Measurements from ENCODE around the gene AUTS2.

DNA sequence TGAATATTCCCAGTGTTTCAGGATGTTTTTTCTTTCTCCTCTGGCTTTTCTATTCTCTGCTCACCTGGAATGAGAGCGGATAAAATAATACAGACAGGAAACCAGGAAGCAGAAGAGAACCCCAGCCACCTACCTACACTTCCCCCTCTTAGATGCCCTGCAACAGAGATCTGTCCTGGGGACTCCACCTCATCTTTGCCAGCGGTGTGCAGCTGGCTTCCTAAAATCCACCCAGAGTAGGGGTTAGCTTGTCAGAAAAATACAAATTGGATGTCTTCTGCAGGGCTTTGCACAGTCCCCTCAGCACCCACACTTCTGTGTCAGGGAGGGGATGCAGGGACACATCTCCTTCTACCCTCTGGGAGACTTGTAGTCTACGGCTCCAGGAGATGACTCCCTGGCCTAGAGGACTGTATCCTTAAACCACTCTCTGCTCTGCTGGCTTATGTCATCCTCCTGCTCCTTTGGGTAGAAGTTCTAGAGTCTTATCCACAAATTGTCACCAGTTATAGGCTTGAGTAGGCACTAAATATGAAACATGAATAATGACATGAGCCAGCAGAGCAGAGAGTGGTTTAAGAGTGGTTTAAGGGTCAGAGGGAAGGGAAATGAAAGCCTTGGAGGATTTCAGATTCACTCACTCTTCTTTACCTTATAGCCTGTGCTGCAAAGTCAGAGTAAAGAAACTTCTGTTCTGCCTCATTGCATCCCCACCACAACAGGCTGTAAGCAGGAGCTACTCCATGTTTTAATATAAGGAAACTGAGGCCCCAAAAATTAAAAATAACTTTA lies 749.4 kb downstream of the AUTS2 start:
- TF ChIP-seq, protein P1, sequence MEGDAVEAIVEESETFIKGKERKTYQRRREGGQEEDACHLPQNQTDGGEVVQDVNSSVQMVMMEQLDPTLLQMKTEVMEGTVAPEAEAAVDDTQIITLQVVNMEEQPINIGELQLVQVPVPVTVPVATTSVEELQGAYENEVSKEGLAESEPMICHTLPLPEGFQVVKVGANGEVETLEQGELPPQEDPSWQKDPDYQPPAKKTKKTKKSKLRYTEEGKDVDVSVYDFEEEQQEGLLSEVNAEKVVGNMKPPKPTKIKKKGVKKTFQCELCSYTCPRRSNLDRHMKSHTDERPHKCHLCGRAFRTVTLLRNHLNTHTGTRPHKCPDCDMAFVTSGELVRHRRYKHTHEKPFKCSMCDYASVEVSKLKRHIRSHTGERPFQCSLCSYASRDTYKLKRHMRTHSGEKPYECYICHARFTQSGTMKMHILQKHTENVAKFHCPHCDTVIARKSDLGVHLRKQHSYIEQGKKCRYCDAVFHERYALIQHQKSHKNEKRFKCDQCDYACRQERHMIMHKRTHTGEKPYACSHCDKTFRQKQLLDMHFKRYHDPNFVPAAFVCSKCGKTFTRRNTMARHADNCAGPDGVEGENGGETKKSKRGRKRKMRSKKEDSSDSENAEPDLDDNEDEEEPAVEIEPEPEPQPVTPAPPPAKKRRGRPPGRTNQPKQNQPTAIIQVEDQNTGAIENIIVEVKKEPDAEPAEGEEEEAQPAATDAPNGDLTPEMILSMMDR (IDR thresholded peaks at IDR 0.05 in 2 of 3, conservative IDR thresholded peaks at IDR 0.05 in 1 of 3; ENCODE audit: control insufficient read depth in 2 of 3, extremely low read depth in 1 of 3, insufficient read depth in 1 of 3, low read depth in 3 of 3, low read length in 3 of 3) = no peak
- TF ChIP-seq EP300 (IDR thresholded peaks at IDR 0.05; ENCODE audit: borderline replicate concordance in 1 of 2, control insufficient read depth in 1 of 2, low read depth in 2 of 2, low read length in 2 of 2) = peak in 1 of 2 experiments; percentile 60; a peak in 1 of 4 replicates
- no peak for TF ChIP-seq CEBPB (IDR thresholded peaks at IDR 0.05; ENCODE audit: borderline replicate concordance in 1 of 2, low read depth in 2 of 2, low read length in 2 of 2)
- TF ChIP-seq, protein P2, sequence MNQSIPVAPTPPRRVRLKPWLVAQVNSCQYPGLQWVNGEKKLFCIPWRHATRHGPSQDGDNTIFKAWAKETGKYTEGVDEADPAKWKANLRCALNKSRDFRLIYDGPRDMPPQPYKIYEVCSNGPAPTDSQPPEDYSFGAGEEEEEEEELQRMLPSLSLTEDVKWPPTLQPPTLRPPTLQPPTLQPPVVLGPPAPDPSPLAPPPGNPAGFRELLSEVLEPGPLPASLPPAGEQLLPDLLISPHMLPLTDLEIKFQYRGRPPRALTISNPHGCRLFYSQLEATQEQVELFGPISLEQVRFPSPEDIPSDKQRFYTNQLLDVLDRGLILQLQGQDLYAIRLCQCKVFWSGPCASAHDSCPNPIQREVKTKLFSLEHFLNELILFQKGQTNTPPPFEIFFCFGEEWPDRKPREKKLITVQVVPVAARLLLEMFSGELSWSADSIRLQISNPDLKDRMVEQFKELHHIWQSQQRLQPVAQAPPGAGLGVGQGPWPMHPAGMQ (IDR thresholded peaks at IDR 0.05; ENCODE audit: borderline replicate concordance) = no peak
- TF ChIP-seq, protein P3, sequence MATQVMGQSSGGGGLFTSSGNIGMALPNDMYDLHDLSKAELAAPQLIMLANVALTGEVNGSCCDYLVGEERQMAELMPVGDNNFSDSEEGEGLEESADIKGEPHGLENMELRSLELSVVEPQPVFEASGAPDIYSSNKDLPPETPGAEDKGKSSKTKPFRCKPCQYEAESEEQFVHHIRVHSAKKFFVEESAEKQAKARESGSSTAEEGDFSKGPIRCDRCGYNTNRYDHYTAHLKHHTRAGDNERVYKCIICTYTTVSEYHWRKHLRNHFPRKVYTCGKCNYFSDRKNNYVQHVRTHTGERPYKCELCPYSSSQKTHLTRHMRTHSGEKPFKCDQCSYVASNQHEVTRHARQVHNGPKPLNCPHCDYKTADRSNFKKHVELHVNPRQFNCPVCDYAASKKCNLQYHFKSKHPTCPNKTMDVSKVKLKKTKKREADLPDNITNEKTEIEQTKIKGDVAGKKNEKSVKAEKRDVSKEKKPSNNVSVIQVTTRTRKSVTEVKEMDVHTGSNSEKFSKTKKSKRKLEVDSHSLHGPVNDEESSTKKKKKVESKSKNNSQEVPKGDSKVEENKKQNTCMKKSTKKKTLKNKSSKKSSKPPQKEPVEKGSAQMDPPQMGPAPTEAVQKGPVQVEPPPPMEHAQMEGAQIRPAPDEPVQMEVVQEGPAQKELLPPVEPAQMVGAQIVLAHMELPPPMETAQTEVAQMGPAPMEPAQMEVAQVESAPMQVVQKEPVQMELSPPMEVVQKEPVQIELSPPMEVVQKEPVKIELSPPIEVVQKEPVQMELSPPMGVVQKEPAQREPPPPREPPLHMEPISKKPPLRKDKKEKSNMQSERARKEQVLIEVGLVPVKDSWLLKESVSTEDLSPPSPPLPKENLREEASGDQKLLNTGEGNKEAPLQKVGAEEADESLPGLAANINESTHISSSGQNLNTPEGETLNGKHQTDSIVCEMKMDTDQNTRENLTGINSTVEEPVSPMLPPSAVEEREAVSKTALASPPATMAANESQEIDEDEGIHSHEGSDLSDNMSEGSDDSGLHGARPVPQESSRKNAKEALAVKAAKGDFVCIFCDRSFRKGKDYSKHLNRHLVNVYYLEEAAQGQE (IDR thresholded peaks at IDR 0.05; ENCODE audit: low read depth, low read length) = no peak
- no peak for TF ChIP-seq SMC3 (IDR thresholded peaks at IDR 0.05; ENCODE audit: borderline replicate concordance, low read length)
- no peak for TF ChIP-seq EZH2 (IDR thresholded peaks at IDR 0.05; ENCODE audit: borderline replicate concordance, control insufficient read depth, low read depth, low read length)
- TF ChIP-seq BRCA1 (IDR thresholded peaks at IDR 0.05; ENCODE audit: low read depth, low read length) = no peak
- TF ChIP-seq ESRRA (IDR thresholded peaks at IDR 0.05; ENCODE audit: low read length) = no peak
- peak in 1 of 2 experiments; percentile 27; a peak in 1 of 4 replicates for TF ChIP-seq BHLHE40 (IDR thresholded peaks at IDR 0.05; ENCODE audit: borderline replicate concordance in 1 of 2, low read depth in 2 of 2, low read length in 1 of 2)
- TF ChIP-seq, protein P4, sequence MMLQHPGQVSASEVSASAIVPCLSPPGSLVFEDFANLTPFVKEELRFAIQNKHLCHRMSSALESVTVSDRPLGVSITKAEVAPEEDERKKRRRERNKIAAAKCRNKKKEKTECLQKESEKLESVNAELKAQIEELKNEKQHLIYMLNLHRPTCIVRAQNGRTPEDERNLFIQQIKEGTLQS (IDR thresholded peaks at IDR 0.05; ENCODE audit: borderline replicate concordance, extremely low read depth, low read depth, low read length) = no peak
- no peak for TF ChIP-seq POLR2A (IDR thresholded peaks at IDR 0.05; ENCODE audit: low read depth, low read length)
- no peak for TF ChIP-seq RFX5 (IDR thresholded peaks at IDR 0.05; ENCODE audit: low read depth, low read length)
- TF ChIP-seq ASH2L (IDR thresholded peaks at IDR 0.05; ENCODE audit: borderline replicate concordance, low read depth) = no peak

Data from GM12878 (cell line).